Skeletal muscle tissue (tissue), 4 donors: ENCODE measurements around the gene FECH. TPM values are rescaled to one million over a fixed set of nuclear protein-coding genes. Genes with fewer than 3 reads are reported as not detected.

ENCODE experiments used
- H3K27ac ChIP-seq: one replicate; pipeline ENCODE4 v1.7.0; 2013; ENCODE audit warnings: mild to moderate bottlenecking, low read depth, low read length, inconsistent platforms
- H3K27me3 ChIP-seq, 3 donors: one replicate each; pipeline ENCODE4 v1.7.0; 2013; ENCODE audit warnings: low read length in 3 of 3; ENCODE audit not compliant: control insufficient read depth in 3 of 3, insufficient read depth in 3 of 3
- H3K36me3 ChIP-seq, 3 donors: one replicate each; pipeline ENCODE4 v1.7.0; 2013; ENCODE audit warnings: low read length in 3 of 3; ENCODE audit not compliant: control insufficient read depth in 3 of 3, insufficient read depth in 3 of 3
- H3K4me1 ChIP-seq, 3 donors: one replicate each; pipeline ENCODE4 v1.7.0; 2013; ENCODE audit warnings: low read length in 3 of 3, mild to moderate bottlenecking in 3 of 3; ENCODE audit not compliant: control insufficient read depth in 3 of 3, insufficient read depth in 3 of 3
- H3K4me3 ChIP-seq, 3 donors: one replicate each; pipeline ENCODE4 v1.7.0; 2013; ENCODE audit warnings: low read length in 3 of 3
- H3K9ac ChIP-seq, 3 donors: one replicate each; pipeline ENCODE4 v1.7.0; 2013; ENCODE audit warnings: low read length in 3 of 3, mild to moderate bottlenecking in 3 of 3, moderate library complexity in 2 of 3, low read depth in 1 of 3
- H3K9me3 ChIP-seq, 3 donors: one replicate each; pipeline ENCODE4 v1.7.0; 2013; ENCODE audit warnings: low read length in 3 of 3; ENCODE audit not compliant: control insufficient read depth in 3 of 3
- total RNA-seq: library from RNA; depleted of rRNA; stranded (reverse); fragments of >200 nt; gene quantifications from one replicate; pipeline ENCODE4 v1.2.3, GENCODE V29; 2014
- donor health status: Osteomylitis.

FECH gene
- total RNA-seq, 1 donor from 2014 or later = 50.6 TPM

DNA sequence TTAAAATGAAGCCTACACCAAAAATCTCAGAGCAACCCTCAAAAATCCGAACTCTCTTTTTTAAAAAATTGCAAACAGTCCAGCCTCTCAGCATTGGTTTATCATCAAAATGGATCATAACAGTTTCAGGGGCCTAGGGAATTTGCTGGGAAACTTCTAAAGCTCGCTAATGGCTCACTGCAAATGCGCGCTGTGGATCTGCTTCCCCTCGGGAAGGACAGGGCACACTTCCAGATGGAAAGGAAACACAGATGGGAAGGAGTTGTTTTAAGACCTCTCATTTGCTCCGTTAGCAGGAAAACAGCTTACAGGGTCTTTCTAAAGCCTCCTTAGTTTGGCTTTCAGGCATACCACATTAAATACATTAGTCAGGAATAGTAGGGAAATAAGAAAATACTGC, 27.2 kb downstream of the FECH start:
- Histone ChIP-seq H3K36me3 (peaks cover 23 to 32% (median 30%) of the 10 kb centered on the region in 3 donors), H3K9me3 (no peaks in the 10 kb centered on the region)

GRCh38 chr18:57555134-57555533, 31.4 kb downstream of the FECH start:
- no peak overlapping the region for H3K27ac ChIP-seq
- no peaks in the 10 kb centered on the region for H3K27me3 ChIP-seq
- H3K36me3 ChIP-seq = peaks cover 37 to 53% (median 46%) of the 10 kb centered on the region in 3 donors
- no peak overlapping the region for H3K4me3 ChIP-seq
- H3K9me3 ChIP-seq = no peaks in the 10 kb centered on the region
- no peak overlapping the region for H3K9ac ChIP-seq
- H3K4me1 ChIP-seq = no peaks in the 10 kb centered on the region

More for the DNA sequence above, 27.2 kb downstream of the FECH start:
- H3K27me3 ChIP-seq = no peaks in the 10 kb centered on the region
- no peaks in the 10 kb centered on the region for H3K4me1 ChIP-seq
- no peak overlapping the region for H3K27ac ChIP-seq
- no peak overlapping the region for H3K9ac ChIP-seq
- H3K4me3 ChIP-seq = no peak overlapping the region

DNA sequence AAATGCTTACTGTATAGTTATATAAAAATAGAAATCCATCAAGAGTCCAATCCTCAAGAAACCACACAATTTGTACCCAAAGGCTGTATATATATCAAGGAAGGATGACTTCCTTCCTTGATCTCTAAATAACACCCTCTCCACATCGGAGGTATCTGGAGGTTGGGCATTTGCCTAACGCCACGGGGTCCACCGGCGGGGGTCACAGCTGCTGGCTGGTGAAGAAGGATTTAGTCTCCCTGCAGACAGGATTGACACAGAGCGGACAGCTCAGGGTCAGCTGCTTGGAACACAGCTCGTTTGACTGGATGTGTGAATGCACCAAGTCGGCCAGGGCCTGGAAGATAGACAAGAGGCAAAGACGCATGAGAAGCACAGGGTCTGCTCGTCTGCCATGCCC, 36.0 kb downstream of the FECH start:
- no peaks in the 10 kb centered on the region for H3K4me1 ChIP-seq

GRCh38 chr18:57547260-57547659, 39.2 kb downstream of the FECH start:
- Histone ChIP-seq H3K27me3 (no peaks in the 10 kb centered on the region), H3K4me1 (peaks cover 5 to 8% (median 8%) of the 10 kb centered on the region in 3 donors), H3K36me3 (peaks cover 11 to 12% (median 12%) of the 10 kb centered on the region in 3 donors), H3K4me3 (no peak overlapping the region), H3K9me3 (no peaks in the 10 kb centered on the region), H3K9ac (no peak overlapping the region), H3K27ac (no peak overlapping the region)

More for the DNA sequence above, 36.0 kb downstream of the FECH start:
- no peak overlapping the region for H3K9ac ChIP-seq
- H3K36me3 ChIP-seq = peaks cover 25 to 38% (median 27%) of the 10 kb centered on the region in 3 donors
- H3K9me3 ChIP-seq = no peaks in the 10 kb centered on the region
- no peaks in the 10 kb centered on the region for H3K27me3 ChIP-seq
- no peak overlapping the region for H3K27ac ChIP-seq
- no peak overlapping the region for H3K4me3 ChIP-seq

- Histone ChIP-seq H3K27me3 (no peaks in the 10 kb centered on the region), H3K36me3 (peaks cover 4 to 5% (median 4%) of the 10 kb centered on the region in 3 donors), H3K27ac (no peak overlapping the region), H3K9me3 (no peaks in the 10 kb centered on the region), H3K4me1 (peaks cover 5 to 11% (median 8%) of the 10 kb centered on the region in 3 donors), H3K9ac (no peak overlapping the region), H3K4me3 (no peak overlapping the region)
Observed at GRCh38 chr18:57544936-57545660, 41.4 kb downstream of the FECH start.

GRCh38 chr18:57543560-57543959, 42.9 kb downstream of the FECH start:
- Histone ChIP-seq H3K27ac (no peak overlapping the region), H3K9me3 (no peaks in the 10 kb centered on the region), H3K36me3 (no peaks in the 10 kb centered on the region), H3K27me3 (no peaks in the 10 kb centered on the region), H3K9ac (no peak overlapping the region), H3K4me1 (peaks cover 5 to 11% (median 8%) of the 10 kb centered on the region in 3 donors), H3K4me3 (no peak overlapping the region)

GRCh38 chr18:57542812-57543427, 43.6 kb downstream of the FECH start:
- Histone ChIP-seq H3K27me3 (no peaks in the 10 kb centered on the region), H3K4me1 (peaks cover 5 to 11% (median 8%) of the 10 kb centered on the region in 3 donors), H3K9ac (no peak overlapping the region), H3K36me3 (no peaks in the 10 kb centered on the region), H3K9me3 (no peaks in the 10 kb centered on the region), H3K4me3 (no peak overlapping the region), H3K27ac (no peak overlapping the region)

DNA sequence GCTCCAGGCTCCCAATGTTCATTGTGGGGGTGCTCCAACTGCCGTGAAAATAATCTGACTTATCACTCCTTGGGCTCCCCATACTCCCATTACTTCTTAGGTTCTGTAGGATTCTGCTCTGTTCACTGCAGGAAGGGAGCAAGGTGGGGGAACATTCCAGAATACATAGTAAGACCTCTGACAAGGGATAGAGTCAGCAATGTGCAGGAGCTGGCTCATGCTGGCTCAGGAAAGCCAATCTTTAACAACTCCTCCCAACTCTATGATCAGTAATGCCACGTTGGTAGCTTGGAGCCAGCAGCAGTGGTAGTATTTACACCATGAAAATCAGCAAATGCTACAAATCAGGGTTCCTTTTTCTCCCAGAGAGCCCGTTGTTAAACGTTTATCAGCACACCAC, 44.4 kb downstream of the FECH start:
- Histone ChIP-seq H3K9me3 (no peaks in the 10 kb centered on the region), H3K27ac (no peak overlapping the region), H3K4me1 (peaks cover 5 to 11% (median 8%) of the 10 kb centered on the region in 3 donors), H3K9ac (no peak overlapping the region), H3K27me3 (no peaks in the 10 kb centered on the region), H3K36me3 (no peaks in the 10 kb centered on the region), H3K4me3 (no peak overlapping the region)

DNA sequence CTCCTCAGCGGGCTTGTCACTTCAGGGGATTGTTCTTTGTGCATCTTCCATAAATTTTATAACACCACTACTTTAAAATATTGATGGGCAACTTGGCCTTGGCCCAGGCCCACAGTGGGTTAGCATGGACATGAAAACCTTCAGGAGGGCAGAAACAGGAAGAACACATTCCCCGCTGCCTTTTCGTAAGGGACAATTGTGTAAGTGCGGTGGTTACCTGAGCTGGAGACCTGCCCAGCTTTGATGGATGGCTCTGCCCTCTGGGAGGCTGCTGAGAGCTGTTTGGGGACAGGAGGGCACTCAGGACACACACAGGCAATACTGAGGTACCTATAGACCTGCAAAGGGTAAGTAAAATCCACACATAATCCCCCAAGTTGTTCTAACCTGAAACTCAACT, 46.8 kb downstream of the FECH start:
- no peak overlapping the region for H3K27ac ChIP-seq
- no peak overlapping the region for H3K9ac ChIP-seq
- no peaks in the 10 kb centered on the region for H3K9me3 ChIP-seq
- H3K4me1 ChIP-seq = peaks cover 5 to 11% (median 8%) of the 10 kb centered on the region in 3 donors
- H3K36me3 ChIP-seq = no peaks in the 10 kb centered on the region
- H3K27me3 ChIP-seq = no peaks in the 10 kb centered on the region
- H3K4me3 ChIP-seq = no peak overlapping the region

- H3K9me3 ChIP-seq = no peaks in the 10 kb centered on the region
- no peak overlapping the region for H3K9ac ChIP-seq
- no peak overlapping the region for H3K4me3 ChIP-seq
- H3K27ac ChIP-seq = no peak overlapping the region
- no peaks in the 10 kb centered on the region for H3K36me3 ChIP-seq
- no peaks in the 10 kb centered on the region for H3K27me3 ChIP-seq
- H3K4me1 ChIP-seq = peaks cover 9 to 14% (median 12%) of the 10 kb centered on the region in 3 donors
Observed at GRCh38 chr18:57538614-57539013, 47.9 kb downstream of the FECH start.
